ENCODE measurements around the gene FMOD.
"Not testable (repeated sequence)": the region's sequence is repeated elsewhere in the genome, so short reads cannot be mapped to it uniquely, and the experiment has no call there.

FMOD gene

GRCh38 chr1:203317429-203318228 is 33.3 kb downstream of the FMOD start:
- no peak overlapping the region for H3K4me3 ChIP-seq (ENCODE audit: low read length)
- H3K27me3 ChIP-seq (ENCODE audit: insufficient read depth, low read length): no peaks in the 10 kb centered on the region
- peaks cover 4% of the 10 kb centered on the region for H3K4me1 ChIP-seq (ENCODE audit: insufficient read depth, low read length)
- no peak overlapping the region for H2AFZ ChIP-seq (ENCODE audit: low read depth, low read length)
- no peaks in the 10 kb centered on the region for H3K9me3 ChIP-seq (ENCODE audit: low read length)
- no peaks in the 10 kb centered on the region for H3K36me3 ChIP-seq (ENCODE audit: insufficient read depth, low read length)

- Histone ChIP-seq H3K27me3 (ENCODE audit: insufficient read depth, low read length) (no peaks in the 10 kb centered on the region), H3K36me3 (ENCODE audit: insufficient read depth, low read length) (no peaks in the 10 kb centered on the region), H3K4me3 (ENCODE audit: low read length) (no peak overlapping the region), H3K9me3 (ENCODE audit: low read length) (no peaks in the 10 kb centered on the region), H2AFZ (ENCODE audit: low read depth, low read length) (no peak overlapping the region), H3K4me1 (ENCODE audit: insufficient read depth, low read length) (peaks cover 4% of the 10 kb centered on the region)
Observed at GRCh38 chr1:203316626-203317093, 34.3 kb downstream of the FMOD start.

- not testable (repeated sequence) for H3K4me1 ChIP-seq (ENCODE audit: insufficient read depth, low read length); H3K4me3 ChIP-seq (ENCODE audit: low read length); H2AFZ ChIP-seq (ENCODE audit: low read depth, low read length); H3K36me3 ChIP-seq (ENCODE audit: insufficient read depth, low read length); H3K9me3 ChIP-seq (ENCODE audit: low read length); H3K27me3 ChIP-seq (ENCODE audit: insufficient read depth, low read length)
Observed at GRCh38 chr1:203314025-203314759, 36.7 kb downstream of the FMOD start.

- Histone ChIP-seq H3K27me3 (ENCODE audit: insufficient read depth, low read length) (no peaks in the 10 kb centered on the region), H3K9me3 (ENCODE audit: low read length) (no peaks in the 10 kb centered on the region), H3K4me3 (ENCODE audit: low read length) (no peak overlapping the region), H3K4me1 (ENCODE audit: insufficient read depth, low read length) (peaks cover 29% of the 10 kb centered on the region), H2AFZ (ENCODE audit: low read depth, low read length) (no peak overlapping the region), H3K36me3 (ENCODE audit: insufficient read depth, low read length) (peaks cover 6% of the 10 kb centered on the region)
Observed at GRCh38 chr1:203311368-203312301, 39.3 kb downstream of the FMOD start.

- no peak overlapping the region for H2AFZ ChIP-seq (ENCODE audit: low read depth, low read length)
- H3K4me3 ChIP-seq (ENCODE audit: low read length): peak overlapping the region; percentile 96
- no peaks in the 10 kb centered on the region for H3K9me3 ChIP-seq (ENCODE audit: low read length)
- peaks cover 4% of the 10 kb centered on the region for H3K27me3 ChIP-seq (ENCODE audit: insufficient read depth, low read length)
- peaks cover 41% of the 10 kb centered on the region for H3K4me1 ChIP-seq (ENCODE audit: insufficient read depth, low read length)
- peaks cover 6% of the 10 kb centered on the region for H3K36me3 ChIP-seq (ENCODE audit: insufficient read depth, low read length)
Observed at GRCh38 chr1:203308923-203309331, 42.0 kb downstream of the FMOD start.

- Histone ChIP-seq H3K9me3 (ENCODE audit: low read length) (no peaks in the 10 kb centered on the region), H3K27me3 (ENCODE audit: insufficient read depth, low read length) (peaks cover 9% of the 10 kb centered on the region), H2AFZ (ENCODE audit: low read depth, low read length) (no peak overlapping the region)
Observed at GRCh38 chr1:203308328-203308922, 42.5 kb downstream of the FMOD start.

GRCh38 chr1:203307641-203308126 is 43.2 kb downstream of the FMOD start:
- H3K9me3 ChIP-seq (ENCODE audit: low read length): no peaks in the 10 kb centered on the region
- no peak overlapping the region for H2AFZ ChIP-seq (ENCODE audit: low read depth, low read length)
- peak overlapping the region; percentile 96 for H3K4me3 ChIP-seq (ENCODE audit: low read length)
- peaks cover 10% of the 10 kb centered on the region for H3K27me3 ChIP-seq (ENCODE audit: insufficient read depth, low read length)
- H3K4me1 ChIP-seq (ENCODE audit: insufficient read depth, low read length): peaks cover 41% of the 10 kb centered on the region
- H3K36me3 ChIP-seq (ENCODE audit: insufficient read depth, low read length): peaks cover 6% of the 10 kb centered on the region

More at GRCh38 chr1:203308328-203308922, 42.5 kb downstream of the FMOD start:
- H3K4me3 ChIP-seq (ENCODE audit: low read length): peak overlapping the region; percentile 96
- H3K4me1 ChIP-seq (ENCODE audit: insufficient read depth, low read length): peaks cover 41% of the 10 kb centered on the region
- H3K36me3 ChIP-seq (ENCODE audit: insufficient read depth, low read length): peaks cover 6% of the 10 kb centered on the region

GRCh38 chr1:203306965-203307541 is 43.9 kb downstream of the FMOD start:
- Histone ChIP-seq H3K4me3 (ENCODE audit: low read length) (peak overlapping the region; percentile 96), H3K9me3 (ENCODE audit: low read length) (no peaks in the 10 kb centered on the region), H3K36me3 (ENCODE audit: insufficient read depth, low read length) (peaks cover 6% of the 10 kb centered on the region), H3K27me3 (ENCODE audit: insufficient read depth, low read length) (peaks cover 10% of the 10 kb centered on the region), H3K4me1 (ENCODE audit: insufficient read depth, low read length) (peaks cover 41% of the 10 kb centered on the region), H2AFZ (ENCODE audit: low read depth, low read length) (no peak overlapping the region)

- Histone ChIP-seq H2AFZ (ENCODE audit: low read depth, low read length) (peak overlapping the region; percentile 14), H3K27me3 (ENCODE audit: insufficient read depth, low read length) (peaks cover 12% of the 10 kb centered on the region), H3K4me1 (ENCODE audit: insufficient read depth, low read length) (peaks cover 41% of the 10 kb centered on the region), H3K4me3 (ENCODE audit: low read length) (peak overlapping the region; percentile 96), H3K36me3 (ENCODE audit: insufficient read depth, low read length) (peaks cover 6% of the 10 kb centered on the region), H3K9me3 (ENCODE audit: low read length) (no peaks in the 10 kb centered on the region)
Observed at GRCh38 chr1:203306089-203306964, 44.6 kb downstream of the FMOD start.

- H3K27me3 ChIP-seq (ENCODE audit: insufficient read depth, low read length): peaks cover 17% of the 10 kb centered on the region
- H3K36me3 ChIP-seq (ENCODE audit: insufficient read depth, low read length): peaks cover 6% of the 10 kb centered on the region
- H3K9me3 ChIP-seq (ENCODE audit: low read length): peaks cover 2% of the 10 kb centered on the region
- peaks cover 41% of the 10 kb centered on the region for H3K4me1 ChIP-seq (ENCODE audit: insufficient read depth, low read length)
- peak overlapping the region; percentile 14 for H2AFZ ChIP-seq (ENCODE audit: low read depth, low read length)
- H3K4me3 ChIP-seq (ENCODE audit: low read length): peak overlapping the region; percentile 96
Observed at GRCh38 chr1:203305809-203306088, 45.2 kb downstream of the FMOD start.

- H2AFZ ChIP-seq (ENCODE audit: low read depth, low read length): peak within 1 kb of the TSS; percentile 14
- H3K9me3 ChIP-seq (ENCODE audit: low read length): peaks cover 2% of the 10 kb centered on the region
- peaks cover 23% of the 10 kb centered on the region for H3K27me3 ChIP-seq (ENCODE audit: insufficient read depth, low read length)
- H3K4me3 ChIP-seq (ENCODE audit: low read length): peak within 1 kb of the TSS; percentile 96
- peaks cover 6% of the 10 kb centered on the region for H3K36me3 ChIP-seq (ENCODE audit: insufficient read depth, low read length)
- H3K4me1 ChIP-seq (ENCODE audit: insufficient read depth, low read length): peaks cover 41% of the 10 kb centered on the region
Observed at GRCh38 chr1:203304919-203305808, 45.8 kb downstream of the FMOD start, which contains the start of gene BTG2. BTG2 (plus strand) TSS chr1:203305519; CDS start chr1:203305607, 88 bp downstream.

Measured in neuron (in vitro differentiated cells).